ENCODE measurements around the gene PRKCE.

PRKCE gene

DNA sequence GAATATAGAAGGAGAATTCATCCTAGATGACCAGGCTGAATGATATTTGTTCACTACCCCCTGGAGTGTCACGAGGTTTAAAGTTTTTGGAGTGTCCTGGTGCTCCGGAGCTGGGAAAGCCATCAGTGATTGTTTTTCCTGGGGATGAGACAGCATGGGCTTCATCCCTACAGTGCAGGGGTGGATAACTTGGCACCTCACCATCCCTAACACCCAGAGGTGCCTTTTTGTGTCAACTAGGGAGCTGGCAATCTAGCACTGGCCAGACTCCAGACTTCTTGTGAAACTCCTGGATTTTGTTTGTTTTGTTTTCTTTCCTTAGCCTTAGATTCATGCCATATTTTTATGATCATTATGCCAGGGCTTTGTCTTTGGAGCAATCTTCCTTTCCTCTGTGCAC is 164.8 kb downstream of the PRKCE start:
- H3K4me2 ChIP-seq (ENCODE audit: low read length, poor library complexity, severe bottlenecking), result no peak overlapping the region
- no peak overlapping the region for H2BK5ac ChIP-seq (ENCODE audit: low read depth, low read length, poor library complexity, severe bottlenecking)
- no peak overlapping the region for H3K18ac ChIP-seq (ENCODE audit: low read depth in 1 of 2, low read length in 2 of 2)
- H4K8ac ChIP-seq (ENCODE audit: low read length), result no peak overlapping the region
- H2AK5ac ChIP-seq (ENCODE audit: low read length, severe bottlenecking), result no peak overlapping the region
- H3K79me1 ChIP-seq (replicated peaks; ENCODE audit: low read length, poor library complexity, severe bottlenecking), result peaks cover 2% of the 10 kb centered on the region
- H2BK12ac ChIP-seq (ENCODE audit: low read length in 2 of 2), result no peak overlapping the region
- WGBS, result 91% methylated on average over 2 of the region's 2 CpGs
- H3K4me3 ChIP-seq (ENCODE audit: insufficient read depth in 1 of 2, low read depth in 1 of 2, low read length in 2 of 2), result no peak overlapping the region
- H2BK15ac ChIP-seq (ENCODE audit: low read depth, poor library complexity, severe bottlenecking), result no peak overlapping the region
- no peak overlapping the region for H3K14ac ChIP-seq (ENCODE audit: low read length in 2 of 2)
- no peak overlapping the region for H2BK120ac ChIP-seq (ENCODE audit: low read depth, low read length)
- no peak overlapping the region for H3K23ac ChIP-seq (ENCODE audit: low read length in 2 of 2)
- no peaks in the 10 kb centered on the region for H3K27me3 ChIP-seq (ENCODE audit: control insufficient read depth in 1 of 2, insufficient read depth in 1 of 2, low read length in 2 of 2)
- no peak overlapping the region for H3K4ac ChIP-seq (ENCODE audit: low read depth in 1 of 2, low read length in 2 of 2)
- H3K27ac ChIP-seq (ENCODE audit: low read length, poor library complexity, severe bottlenecking), result no peak overlapping the region
- no peak overlapping the region for H2AFZ ChIP-seq (ENCODE audit: low read depth, low read length)
- no peaks in the 10 kb centered on the region for H3K36me3 ChIP-seq (ENCODE audit: control insufficient read depth in 1 of 2, insufficient read depth in 2 of 2, low read depth in 1 of 2, low read length in 2 of 2)
- H3K9ac ChIP-seq (ENCODE audit: low read length), result peak overlapping the region; percentile 23
- H3K4me1 ChIP-seq (ENCODE audit: control insufficient read depth, insufficient read depth, low read depth, low read length), result peaks cover 8% of the 10 kb centered on the region
- H4K91ac ChIP-seq (ENCODE audit: low read length), result no peak overlapping the region
- no peak for DNase-seq
- no peaks in the 10 kb centered on the region for H3K9me3 ChIP-seq (ENCODE audit: control insufficient read depth, low read length)

DNA sequence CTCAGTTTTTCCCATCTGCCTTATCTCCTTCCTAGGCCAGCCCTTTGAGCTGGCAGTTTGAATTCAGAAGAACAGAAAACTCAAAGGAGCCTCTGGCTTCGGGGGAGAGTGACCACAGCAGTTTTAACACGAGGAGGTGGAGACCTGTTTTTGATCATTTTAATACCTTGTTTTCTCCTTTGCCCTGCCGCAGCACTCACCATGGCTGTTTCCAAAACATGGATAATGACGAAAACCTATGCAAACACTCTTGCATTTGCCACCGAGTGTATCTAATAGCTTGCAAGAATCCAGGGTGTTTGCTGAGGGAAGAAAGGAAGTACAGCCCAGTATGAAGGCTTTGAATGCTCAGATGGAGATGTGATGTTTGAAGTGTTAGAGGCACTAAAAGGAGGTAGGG is 167.1 kb downstream of the PRKCE start:
- Histone ChIP-seq H2BK15ac (ENCODE audit: low read depth, poor library complexity, severe bottlenecking) (no peak overlapping the region), H3K79me1 (replicated peaks; ENCODE audit: low read length, poor library complexity, severe bottlenecking) (peaks cover 5% of the 10 kb centered on the region), H2BK5ac (ENCODE audit: low read depth, low read length, poor library complexity, severe bottlenecking) (no peak overlapping the region), H3K9me3 (ENCODE audit: control insufficient read depth, low read length) (no peaks in the 10 kb centered on the region), H3K4ac (ENCODE audit: low read depth in 1 of 2, low read length in 2 of 2) (no peak overlapping the region), H4K91ac (ENCODE audit: low read length) (no peak overlapping the region), H3K36me3 (ENCODE audit: control insufficient read depth in 1 of 2, insufficient read depth in 2 of 2, low read depth in 1 of 2, low read length in 2 of 2) (no peaks in the 10 kb centered on the region), H3K9ac (ENCODE audit: low read length) (no peak overlapping the region), H3K18ac (ENCODE audit: low read depth in 1 of 2, low read length in 2 of 2) (no peak overlapping the region), H2AK5ac (ENCODE audit: low read length, severe bottlenecking) (no peak overlapping the region), H3K4me3 (ENCODE audit: insufficient read depth in 1 of 2, low read depth in 1 of 2, low read length in 2 of 2) (no peak overlapping the region), H3K4me2 (ENCODE audit: low read length, poor library complexity, severe bottlenecking) (no peak overlapping the region), H2BK120ac (ENCODE audit: low read depth, low read length) (no peak overlapping the region), H4K8ac (ENCODE audit: low read length) (no peak overlapping the region), H3K27ac (ENCODE audit: low read length, poor library complexity, severe bottlenecking) (no peak overlapping the region), H3K23ac (ENCODE audit: low read length in 2 of 2) (no peak overlapping the region), H3K4me1 (ENCODE audit: control insufficient read depth, insufficient read depth, low read depth, low read length) (peaks cover 12% of the 10 kb centered on the region), H2AFZ (ENCODE audit: low read depth, low read length) (no peak overlapping the region), H3K27me3 (ENCODE audit: control insufficient read depth in 1 of 2, insufficient read depth in 1 of 2, low read length in 2 of 2) (no peaks in the 10 kb centered on the region), H2BK12ac (ENCODE audit: low read length in 2 of 2) (no peak overlapping the region), H3K14ac (ENCODE audit: low read length in 2 of 2) (no peak overlapping the region)
- WGBS, result 75% methylated on average over 5 of the region's 5 CpGs
- no peak for DNase-seq

DNA sequence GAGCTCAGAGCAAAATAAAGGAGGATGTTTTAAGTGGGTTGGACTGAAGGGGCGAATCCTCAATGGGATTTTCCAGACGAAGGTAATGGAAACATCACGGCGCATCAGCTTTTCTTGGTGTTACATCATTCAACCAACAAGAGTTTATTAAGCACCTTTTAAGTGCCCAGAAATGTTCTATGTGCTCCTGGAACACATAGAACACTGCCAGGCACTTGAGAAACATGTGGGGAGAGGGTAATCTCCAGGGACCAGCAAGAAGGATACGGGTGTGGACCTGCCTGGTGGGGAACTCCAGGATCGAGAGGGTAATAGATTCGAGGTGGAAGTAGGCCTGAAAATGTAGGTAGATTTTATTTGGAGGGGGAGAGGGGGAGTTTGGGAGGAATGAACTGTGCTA is 168.6 kb downstream of the PRKCE start:
- Histone ChIP-seq H4K91ac (ENCODE audit: low read length) (no peak overlapping the region), H2BK120ac (ENCODE audit: low read depth, low read length) (no peak overlapping the region), H3K9ac (ENCODE audit: low read length) (no peak overlapping the region), H3K27me3 (ENCODE audit: control insufficient read depth in 1 of 2, insufficient read depth in 1 of 2, low read length in 2 of 2) (no peaks in the 10 kb centered on the region), H3K14ac (ENCODE audit: low read length in 2 of 2) (no peak overlapping the region), H2BK12ac (ENCODE audit: low read length in 2 of 2) (no peak overlapping the region), H3K27ac (ENCODE audit: low read length, poor library complexity, severe bottlenecking) (no peak overlapping the region), H3K9me3 (ENCODE audit: control insufficient read depth, low read length) (no peaks in the 10 kb centered on the region), H3K18ac (ENCODE audit: low read depth in 1 of 2, low read length in 2 of 2) (no peak overlapping the region), H2AK5ac (ENCODE audit: low read length, severe bottlenecking) (no peak overlapping the region), H3K4ac (ENCODE audit: low read depth in 1 of 2, low read length in 2 of 2) (no peak overlapping the region), H3K4me2 (ENCODE audit: low read length, poor library complexity, severe bottlenecking) (no peak overlapping the region), H2AFZ (ENCODE audit: low read depth, low read length) (no peak overlapping the region), H3K4me3 (ENCODE audit: insufficient read depth in 1 of 2, low read depth in 1 of 2, low read length in 2 of 2) (no peak overlapping the region), H3K23ac (ENCODE audit: low read length in 2 of 2) (no peak overlapping the region), H3K36me3 (ENCODE audit: control insufficient read depth in 1 of 2, insufficient read depth in 2 of 2, low read depth in 1 of 2, low read length in 2 of 2) (no peaks in the 10 kb centered on the region), H3K79me1 (replicated peaks; ENCODE audit: low read length, poor library complexity, severe bottlenecking) (peaks cover 6% of the 10 kb centered on the region), H2BK15ac (ENCODE audit: low read depth, poor library complexity, severe bottlenecking) (no peak overlapping the region), H4K8ac (ENCODE audit: low read length) (no peak overlapping the region), H2BK5ac (ENCODE audit: low read depth, low read length, poor library complexity, severe bottlenecking) (no peak overlapping the region), H3K4me1 (ENCODE audit: control insufficient read depth, insufficient read depth, low read depth, low read length) (peaks cover 16% of the 10 kb centered on the region)
- no peak for DNase-seq
- 93% methylated on average over 3 of the region's 7 CpGs for WGBS

DNA sequence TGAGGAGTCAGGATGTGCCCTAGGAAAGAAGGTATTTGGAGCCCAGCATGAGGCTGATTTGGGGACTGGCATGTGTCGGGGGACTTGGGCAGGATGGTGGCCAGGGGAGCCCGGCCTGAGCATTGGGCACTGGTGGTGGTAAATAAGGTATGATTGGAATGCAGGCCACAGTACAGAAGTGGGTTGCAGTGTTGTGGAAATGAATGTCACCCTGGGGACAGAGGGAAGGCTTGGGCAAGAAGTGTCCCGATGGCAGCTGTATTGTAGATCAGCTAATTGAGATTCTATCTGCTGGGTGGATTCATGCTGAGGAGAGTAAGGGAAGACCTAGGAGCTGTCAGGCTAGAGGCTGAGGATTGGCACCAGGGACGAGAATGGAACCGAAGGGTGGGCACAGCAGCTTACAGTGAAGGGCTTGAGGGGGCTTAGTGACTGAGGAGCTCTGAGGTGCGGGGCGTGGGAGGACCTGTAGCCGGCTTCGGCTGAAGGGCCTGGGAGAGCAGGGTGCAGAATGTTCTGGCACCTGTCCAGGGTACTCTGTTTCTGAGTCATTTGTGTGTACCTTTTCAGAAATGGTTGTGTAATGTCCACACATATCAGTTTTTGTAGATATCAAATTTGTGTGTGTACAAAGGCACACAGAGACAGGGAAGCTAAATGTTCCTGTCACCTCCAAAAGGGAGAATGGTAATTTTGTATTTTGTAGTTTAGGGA is 170.2 kb downstream of the PRKCE start:
- peak; percentile 15 for DNase-seq
- no peak overlapping the region for H4K91ac ChIP-seq (ENCODE audit: low read length)
- no peak overlapping the region for H3K18ac ChIP-seq (ENCODE audit: low read depth in 1 of 2, low read length in 2 of 2)
- no peak overlapping the region for H2AK5ac ChIP-seq (ENCODE audit: low read length, severe bottlenecking)
- H2BK15ac ChIP-seq (ENCODE audit: low read depth, poor library complexity, severe bottlenecking), result no peak overlapping the region
- H3K4me2 ChIP-seq (ENCODE audit: low read length, poor library complexity, severe bottlenecking), result no peak overlapping the region
- no peaks in the 10 kb centered on the region for H3K27me3 ChIP-seq (ENCODE audit: control insufficient read depth in 1 of 2, insufficient read depth in 1 of 2, low read length in 2 of 2)
- H3K79me1 ChIP-seq (replicated peaks; ENCODE audit: low read length, poor library complexity, severe bottlenecking), result peaks cover 7% of the 10 kb centered on the region
- H2BK5ac ChIP-seq (ENCODE audit: low read depth, low read length, poor library complexity, severe bottlenecking), result no peak overlapping the region
- H3K36me3 ChIP-seq (ENCODE audit: control insufficient read depth in 1 of 2, insufficient read depth in 2 of 2, low read depth in 1 of 2, low read length in 2 of 2), result no peaks in the 10 kb centered on the region
- H3K14ac ChIP-seq (ENCODE audit: low read length in 2 of 2), result no peak overlapping the region
- H3K4me1 ChIP-seq (ENCODE audit: control insufficient read depth, insufficient read depth, low read depth, low read length), result peaks cover 18% of the 10 kb centered on the region
- no peak overlapping the region for H3K4ac ChIP-seq (ENCODE audit: low read depth in 1 of 2, low read length in 2 of 2)
- no peaks in the 10 kb centered on the region for H3K9me3 ChIP-seq (ENCODE audit: control insufficient read depth, low read length)
- no peak overlapping the region for H3K4me3 ChIP-seq (ENCODE audit: insufficient read depth in 1 of 2, low read depth in 1 of 2, low read length in 2 of 2)
- H3K9ac ChIP-seq (ENCODE audit: low read length), result no peak overlapping the region
- no peak overlapping the region for H2AFZ ChIP-seq (ENCODE audit: low read depth, low read length)
- H3K27ac ChIP-seq (ENCODE audit: low read length, poor library complexity, severe bottlenecking), result no peak overlapping the region
- no peak overlapping the region for H2BK120ac ChIP-seq (ENCODE audit: low read depth, low read length)
- no peak overlapping the region for H3K23ac ChIP-seq (ENCODE audit: low read length in 2 of 2)
- 80% methylated on average over 9 of the region's 9 CpGs for WGBS
- H4K8ac ChIP-seq (ENCODE audit: low read length), result no peak overlapping the region
- no peak overlapping the region for H2BK12ac ChIP-seq (ENCODE audit: low read length in 2 of 2)

Data from mesenchymal stem cell (in vitro differentiated cells and primary cell).